NT2/D1 (cell line): ENCODE measurements around the gene SLC35A5.

Experiments
- SUZ12 ChIP-seq: IDR thresholded peaks from 2 replicates; pipeline ENCODE4 v1.6.1; 2011; ENCODE audit not compliant: insufficient read length, insufficient read depth; ENCODE audit errors: extremely low read depth
- YY1 ChIP-seq: IDR thresholded peaks from 2 replicates; pipeline ENCODE4 v1.6.1; 2011; ENCODE audit not compliant: insufficient read length, insufficient read depth
- ZNF274 ChIP-seq: IDR thresholded peaks from 2 replicates; pipeline ENCODE4 v1.6.1; 2011; ENCODE audit warnings: mild to moderate bottlenecking, low read depth, low read length

DNA sequence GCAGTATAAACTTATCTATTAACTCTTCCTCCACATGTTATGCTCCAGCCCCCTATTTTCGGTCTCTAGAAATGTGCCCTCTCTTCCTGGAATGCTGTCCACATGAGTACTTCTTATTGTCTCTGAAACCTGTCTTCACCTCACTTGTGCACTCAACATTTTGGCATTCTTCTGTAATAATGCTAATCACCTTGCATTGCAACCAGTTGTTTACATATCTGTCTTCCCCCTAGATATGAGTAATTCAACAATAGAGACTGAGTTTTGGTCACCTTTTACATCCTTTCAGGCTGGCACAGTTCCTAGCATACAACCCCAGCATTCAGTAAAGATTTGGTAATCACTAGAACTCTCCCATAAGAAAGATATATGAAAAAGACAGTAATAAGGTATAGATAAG, 61.9 kb downstream of the SLC35A5 start:
- no peak for TF ChIP-seq ZNF274
- TF ChIP-seq SUZ12, result no peak
- no peak for TF ChIP-seq YY1
